ENCODE measurements around the gene SLC25A25. TPM values are rescaled to one million over a fixed set of nuclear protein-coding genes. Genes with fewer than 3 reads are reported as not detected.

Gene SLC25A25
- total and polyA plus RNA-seq, 2 donors (not counting 3 experiments of a cell fraction or from before 2014, with no cell fraction given) = 18.1 to 20.2 TPM

DNA sequence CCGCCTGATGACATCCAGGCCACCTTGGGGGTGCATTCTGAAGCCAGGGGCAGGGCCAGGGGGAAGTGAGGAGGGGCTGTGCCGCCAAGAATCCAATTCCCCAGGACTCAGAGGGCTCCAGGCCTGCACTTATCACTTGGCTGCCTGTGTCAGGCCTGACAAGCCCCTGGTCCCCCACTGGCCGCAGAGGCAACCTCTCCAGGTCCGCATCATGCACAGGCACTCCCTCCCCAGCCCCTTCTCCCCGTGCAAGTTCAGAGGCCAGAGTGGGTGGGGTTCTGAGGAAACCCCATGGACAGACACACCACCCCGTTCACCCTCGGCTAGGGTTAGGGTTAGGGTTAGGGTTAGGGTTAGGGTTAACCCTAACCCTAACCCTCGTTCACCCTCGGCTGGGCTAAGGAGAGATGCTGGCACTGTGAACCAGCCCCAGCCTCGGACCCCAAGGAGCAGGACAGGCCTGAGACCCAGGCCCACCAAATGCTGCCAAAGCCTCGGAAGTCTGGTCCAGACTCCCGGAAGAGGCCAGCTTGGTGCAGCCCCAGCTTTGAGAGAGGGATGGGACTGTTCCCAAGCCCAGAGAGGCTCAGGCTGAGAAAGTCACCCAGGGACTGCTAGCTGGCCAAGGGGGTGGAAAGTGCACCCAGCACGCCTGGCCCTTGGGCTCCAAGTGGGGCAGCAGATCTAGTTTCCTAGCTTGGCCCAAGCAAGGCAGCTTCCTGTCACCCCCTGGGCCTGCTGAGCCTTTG, 86.1 kb downstream of the SLC25A25 start:
- Histone ChIP-seq H3K79me2 (ENCODE audit: control insufficient read depth, insufficient read depth, low read length) (no peaks in the 10 kb centered on the region), H4K20me1 (replicated peaks; ENCODE audit: control insufficient read depth, extremely low read depth, insufficient read depth, low read length) (no peaks in the 10 kb centered on the region), H3K4me1 (ENCODE audit: control insufficient read depth, extremely low read depth, insufficient read depth, low read length) (no peaks in the 10 kb centered on the region), H3K36me3 (ENCODE audit: control insufficient read depth in 2 of 2, extremely low read depth in 1 of 2, insufficient read depth in 2 of 2, low read length in 2 of 2) (no peaks in the 10 kb centered on the region), H3K4me2 (ENCODE audit: insufficient read depth, low read length) (no peak overlapping the region), H3K9me3 (replicated peaks; ENCODE audit: control insufficient read depth, insufficient read depth, low read length) (no peaks in the 10 kb centered on the region), H3K9ac (replicated peaks; ENCODE audit: extremely low read depth, insufficient read depth, low read length) (no peak overlapping the region), H3K27ac (ENCODE audit: insufficient read depth, low read depth, low read length) (no peak overlapping the region), H3K9me1 (replicated peaks; ENCODE audit: control insufficient read depth, extremely low read depth, insufficient read depth, low read length) (no peaks in the 10 kb centered on the region), H2AFZ (ENCODE audit: low read depth, low read length) (no peak overlapping the region), H3K4me3 (replicated peaks in 1 of 3; ENCODE audit: insufficient read depth in 1 of 3, low read depth in 1 of 3, low read length in 3 of 3) (no peak overlapping the region), H3K27me3 (ENCODE audit: control insufficient read depth in 2 of 2, insufficient read depth in 2 of 2, low read length in 2 of 2) (no peaks in the 10 kb centered on the region)
- ChIA-PET CTCF (no interaction called here), POLR2A (no interaction called here)
- dilution Hi-C loops (cut with MboI; ENCODE audit: extremely low pct_ligation_motif_present, low sequenced_read_pairs) = no loop called here
- intact Hi-C loops (cut with micrococcal nuclease) = no loop called here
- FAIRE-seq = peak; percentile 38
- no TSS peak for BruUV-seq (replicated peaks)
- no peak for TF ChIP-seq MYC (IDR thresholded peaks at IDR 0.05; ENCODE audit: low read depth, low read length)
- no peak for TF ChIP-seq EZH2 (IDR thresholded peaks at IDR 0.05; ENCODE audit: borderline replicate concordance, low read depth, low read length, severe bottlenecking)
- TF ChIP-seq POLR2A (IDR thresholded peaks at IDR 0.05; ENCODE audit: low read depth, low read length) = no peak
- no peak for TF ChIP-seq JUN (IDR thresholded peaks at IDR 0.05; ENCODE audit: borderline replicate concordance, insufficient read depth, insufficient read length, low read depth)
- TF ChIP-seq MAX (IDR thresholded peaks at IDR 0.05; ENCODE audit: insufficient read depth, insufficient read length) = no peak
- TF ChIP-seq GATA2 (IDR thresholded peaks at IDR 0.05; ENCODE audit: insufficient read depth, insufficient read length, low read depth, low read length) = no peak
- TF ChIP-seq CTCF (IDR thresholded peaks at IDR 0.05; ENCODE audit: extremely low read depth in 1 of 2, insufficient read depth in 1 of 2, low read depth in 1 of 2, low read length in 2 of 2) = no peak
- no peak for TF ChIP-seq FOS (IDR thresholded peaks at IDR 0.05; ENCODE audit: borderline replicate concordance, insufficient read depth, low read length)
- TF ChIP-seq POLR2AphosphoS5 (IDR thresholded peaks at IDR 0.05; ENCODE audit: insufficient read depth, low read depth, low read length) = no peak
- DNase-seq (ENCODE audit: low read depth, low spot score) = no peak

Measured in endothelial cell of umbilical vein (primary cell).